Measurements from ENCODE around the gene C3AR1. TPM values are rescaled to one million over a fixed set of nuclear protein-coding genes. Genes with fewer than 3 reads are reported as not detected.

The C3AR1 gene
- total RNA-seq, 2 donors from 2014 or later: not detected

DNA sequence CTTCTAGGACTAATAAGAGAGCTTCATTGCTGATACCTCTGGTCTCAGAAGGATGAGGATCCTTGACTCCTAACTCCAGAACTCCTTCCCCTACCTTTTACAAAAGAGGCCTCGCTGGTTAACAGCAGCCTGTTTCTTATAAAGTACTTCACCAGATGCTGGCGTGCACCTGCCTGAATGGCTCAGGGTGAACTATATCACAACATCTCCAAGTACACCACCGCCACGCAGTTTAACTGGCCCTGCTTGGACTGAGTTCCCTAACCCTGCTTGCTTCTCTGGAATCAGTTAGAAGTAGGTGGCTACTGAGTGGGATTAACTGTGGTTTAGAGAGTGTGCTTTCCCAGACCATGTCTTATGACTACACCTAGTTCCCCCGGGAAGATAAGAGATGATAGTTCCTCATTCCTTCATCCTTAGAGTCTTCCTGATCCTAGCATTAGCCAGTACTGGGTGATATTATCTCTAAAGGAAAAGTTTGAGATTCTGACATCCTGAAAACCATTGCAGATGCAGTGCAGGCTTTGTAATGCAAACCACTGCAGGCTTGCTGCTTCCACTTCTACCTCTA lies 30.6 kb downstream of the C3AR1 start:
- Histone ChIP-seq H3K27ac (ENCODE audit: low read depth, low read length) (no peak overlapping the region), H3K4me3 (ENCODE audit: low read length) (peak overlapping the region; percentile 91), H3K36me3 (ENCODE audit: control insufficient read depth, insufficient read depth, low read length) (peaks cover 17% of the 10 kb centered on the region), H3K27me3 (ENCODE audit: control insufficient read depth, insufficient read depth, low read length, poor library complexity, severe bottlenecking) (no peaks in the 10 kb centered on the region), H3K4me1 (ENCODE audit: control insufficient read depth, insufficient read depth, low read length) (peaks cover 9% of the 10 kb centered on the region), H3K9me3 (ENCODE audit: control insufficient read depth, low read length) (no peaks in the 10 kb centered on the region), H3K9ac (ENCODE audit: extremely low read depth, low read length, poor library complexity, severe bottlenecking) (no peak overlapping the region)
- Mint-ChIP-seq H3K4me1 (peaks cover 62% of the 10 kb centered on the region), H3K9me3 (no peaks in the 10 kb centered on the region), H3K27ac (no peak overlapping the region), H3K36me3 (ENCODE audit: low read depth) (peaks cover 8% of the 10 kb centered on the region), H3K27me3 (ENCODE audit: insufficient read depth) (peaks cover 4% of the 10 kb centered on the region), H3K4me3 (peak overlapping the region; percentile 74)
- DNase-seq: peak; percentile 55
- 83 to 86% methylated on average over 1 to 5 of the region's 5 CpGs for WGBS, 2 experiments (ENCODE audit: insufficient coverage in 1 of 2, insufficient read length in 1 of 2)
- TF ChIP-seq, protein P1, sequence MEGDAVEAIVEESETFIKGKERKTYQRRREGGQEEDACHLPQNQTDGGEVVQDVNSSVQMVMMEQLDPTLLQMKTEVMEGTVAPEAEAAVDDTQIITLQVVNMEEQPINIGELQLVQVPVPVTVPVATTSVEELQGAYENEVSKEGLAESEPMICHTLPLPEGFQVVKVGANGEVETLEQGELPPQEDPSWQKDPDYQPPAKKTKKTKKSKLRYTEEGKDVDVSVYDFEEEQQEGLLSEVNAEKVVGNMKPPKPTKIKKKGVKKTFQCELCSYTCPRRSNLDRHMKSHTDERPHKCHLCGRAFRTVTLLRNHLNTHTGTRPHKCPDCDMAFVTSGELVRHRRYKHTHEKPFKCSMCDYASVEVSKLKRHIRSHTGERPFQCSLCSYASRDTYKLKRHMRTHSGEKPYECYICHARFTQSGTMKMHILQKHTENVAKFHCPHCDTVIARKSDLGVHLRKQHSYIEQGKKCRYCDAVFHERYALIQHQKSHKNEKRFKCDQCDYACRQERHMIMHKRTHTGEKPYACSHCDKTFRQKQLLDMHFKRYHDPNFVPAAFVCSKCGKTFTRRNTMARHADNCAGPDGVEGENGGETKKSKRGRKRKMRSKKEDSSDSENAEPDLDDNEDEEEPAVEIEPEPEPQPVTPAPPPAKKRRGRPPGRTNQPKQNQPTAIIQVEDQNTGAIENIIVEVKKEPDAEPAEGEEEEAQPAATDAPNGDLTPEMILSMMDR (conservative IDR thresholded peaks at IDR 0.05): no peak

- TF ChIP-seq, protein P1 (conservative IDR thresholded peaks at IDR 0.05): no peak
- no peak overlapping the region for H3K27ac Mint-ChIP-seq
- H3K36me3 Mint-ChIP-seq (ENCODE audit: low read depth): peaks cover 2% of the 10 kb centered on the region
- no peaks in the 10 kb centered on the region for H3K9me3 Mint-ChIP-seq
- no peak overlapping the region for H3K9ac ChIP-seq (ENCODE audit: extremely low read depth, low read length, poor library complexity, severe bottlenecking)
- peak overlapping the region; percentile 91 for H3K4me3 ChIP-seq (ENCODE audit: low read length)
- H3K4me1 ChIP-seq (ENCODE audit: control insufficient read depth, insufficient read depth, low read length): peaks cover 9% of the 10 kb centered on the region
- peaks cover 4% of the 10 kb centered on the region for H3K27me3 Mint-ChIP-seq (ENCODE audit: insufficient read depth)
- H3K9me3 ChIP-seq (ENCODE audit: control insufficient read depth, low read length): no peaks in the 10 kb centered on the region
- H3K36me3 ChIP-seq (ENCODE audit: control insufficient read depth, insufficient read depth, low read length): peaks cover 10% of the 10 kb centered on the region
- H3K4me3 Mint-ChIP-seq: peak overlapping the region; percentile 74
- no peak for DNase-seq
- no peak overlapping the region for H3K27ac ChIP-seq (ENCODE audit: low read depth, low read length)
- H3K4me1 Mint-ChIP-seq: peaks cover 62% of the 10 kb centered on the region
- H3K27me3 ChIP-seq (ENCODE audit: control insufficient read depth, insufficient read depth, low read length, poor library complexity, severe bottlenecking): no peaks in the 10 kb centered on the region
Measured at GRCh38 chr12:8034802-8035201, 31.4 kb downstream of the C3AR1 start.

- H3K9me3 Mint-ChIP-seq: no peaks in the 10 kb centered on the region
- peak overlapping the region; percentile 74 for H3K4me3 Mint-ChIP-seq
- peak; percentile 88 for DNase-seq
- peak overlapping the region; percentile 65 for H3K27ac Mint-ChIP-seq
- H3K4me1 Mint-ChIP-seq: peaks cover 53% of the 10 kb centered on the region
- Histone ChIP-seq H3K4me1 (ENCODE audit: control insufficient read depth, insufficient read depth, low read length) (peaks cover 6% of the 10 kb centered on the region), H3K9me3 (ENCODE audit: control insufficient read depth, low read length) (no peaks in the 10 kb centered on the region), H3K27ac (ENCODE audit: low read depth, low read length) (no peak overlapping the region), H3K27me3 (ENCODE audit: control insufficient read depth, insufficient read depth, low read length, poor library complexity, severe bottlenecking) (no peaks in the 10 kb centered on the region), H3K36me3 (ENCODE audit: control insufficient read depth, insufficient read depth, low read length) (peaks cover 8% of the 10 kb centered on the region), H3K9ac (ENCODE audit: extremely low read depth, low read length, poor library complexity, severe bottlenecking) (peak overlapping the region; percentile 73), H3K4me3 (ENCODE audit: low read length) (peak overlapping the region; percentile 91)
- peaks cover 4% of the 10 kb centered on the region for H3K27me3 Mint-ChIP-seq (ENCODE audit: insufficient read depth)
- 3 to 19% methylated on average over 4 to 16 of the region's 17 CpGs for WGBS, 2 experiments (ENCODE audit: insufficient coverage in 1 of 2, insufficient read length in 1 of 2)
- no peaks in the 10 kb centered on the region for H3K36me3 Mint-ChIP-seq (ENCODE audit: low read depth)
- TF ChIP-seq, protein P1 (conservative IDR thresholded peaks at IDR 0.05): peak; percentile 4
Measured at GRCh38 chr12:8033153-8034044, 32.8 kb downstream of the C3AR1 start.
